OCI-LY7 (cell line): Measurements from ENCODE around the gene FUCA1.

Source experiments
- EZH2phosphoT487 ChIP-seq: fragments of 200-600 bp; sonication (generic); IDR thresholded peaks from 2 replicates; pipeline ENCODE4 v1.6.1; 2018; ENCODE audit warnings: low read depth, borderline replicate concordance, mild to moderate bottlenecking, mixed run types, antibody characterized with exemption, low read length, moderate library complexity, mixed read lengths
- TF ChIP-seq, protein P1 (sequence below): fragments of 200-600 bp; sonication (generic); conservative IDR thresholded peaks from 2 replicates; pipeline ENCODE4 v1.5.1; 2014; ENCODE audit warnings: mild to moderate bottlenecking, antibody characterized with exemption, low read length, moderate library complexity, mixed read lengths

- TF ChIP-seq, protein P1, sequence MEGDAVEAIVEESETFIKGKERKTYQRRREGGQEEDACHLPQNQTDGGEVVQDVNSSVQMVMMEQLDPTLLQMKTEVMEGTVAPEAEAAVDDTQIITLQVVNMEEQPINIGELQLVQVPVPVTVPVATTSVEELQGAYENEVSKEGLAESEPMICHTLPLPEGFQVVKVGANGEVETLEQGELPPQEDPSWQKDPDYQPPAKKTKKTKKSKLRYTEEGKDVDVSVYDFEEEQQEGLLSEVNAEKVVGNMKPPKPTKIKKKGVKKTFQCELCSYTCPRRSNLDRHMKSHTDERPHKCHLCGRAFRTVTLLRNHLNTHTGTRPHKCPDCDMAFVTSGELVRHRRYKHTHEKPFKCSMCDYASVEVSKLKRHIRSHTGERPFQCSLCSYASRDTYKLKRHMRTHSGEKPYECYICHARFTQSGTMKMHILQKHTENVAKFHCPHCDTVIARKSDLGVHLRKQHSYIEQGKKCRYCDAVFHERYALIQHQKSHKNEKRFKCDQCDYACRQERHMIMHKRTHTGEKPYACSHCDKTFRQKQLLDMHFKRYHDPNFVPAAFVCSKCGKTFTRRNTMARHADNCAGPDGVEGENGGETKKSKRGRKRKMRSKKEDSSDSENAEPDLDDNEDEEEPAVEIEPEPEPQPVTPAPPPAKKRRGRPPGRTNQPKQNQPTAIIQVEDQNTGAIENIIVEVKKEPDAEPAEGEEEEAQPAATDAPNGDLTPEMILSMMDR = no peak
- no peak for TF ChIP-seq EZH2phosphoT487
These were observed 31.0 kb upstream of the FUCA1 start for GRCh38 chr1:23899070-23899469.
